ENCODE results near the gene BRICD5.

Gene BRICD5

DNA sequence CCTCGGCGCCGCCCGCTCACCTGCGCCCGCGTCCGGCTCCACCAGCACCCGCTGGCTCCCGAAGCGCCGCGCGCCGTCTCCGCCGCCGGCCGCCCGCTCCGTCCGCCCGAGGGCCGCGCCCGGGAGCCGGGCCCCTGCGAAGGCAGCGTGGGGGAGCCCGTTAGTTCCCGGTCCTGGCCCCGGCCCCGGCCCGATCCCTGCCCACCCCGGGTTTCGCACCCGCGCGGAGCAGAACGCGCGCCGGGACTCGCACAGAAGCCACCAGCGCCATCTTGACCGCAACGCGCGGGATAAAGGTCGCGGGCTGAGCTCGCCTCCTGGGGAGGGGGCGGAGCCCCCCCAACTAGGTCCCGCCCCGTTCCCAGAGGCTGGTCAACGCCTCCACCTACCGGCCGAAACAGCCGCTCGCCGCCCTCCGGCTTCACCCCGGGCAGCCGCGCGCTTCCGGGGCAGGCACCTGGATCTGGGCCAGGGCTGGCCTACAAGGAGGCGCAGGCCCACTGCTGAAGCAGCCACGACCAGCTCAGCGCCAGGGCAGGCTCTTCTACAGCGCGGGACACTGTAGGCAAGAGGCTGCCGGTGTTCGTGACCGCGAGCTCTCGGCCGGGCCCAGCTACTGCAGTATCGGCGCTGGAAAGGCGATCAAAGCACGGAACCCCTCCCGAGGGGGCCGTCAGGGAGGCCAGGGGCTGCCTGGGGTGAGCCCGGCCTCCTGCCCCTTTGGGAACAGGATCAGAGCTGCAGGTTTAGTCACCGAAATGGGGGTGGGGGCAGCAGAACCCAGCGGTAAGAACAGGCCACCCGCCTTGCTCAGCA is 40.8 kb upstream of the BRICD5 start, which contains the start of gene ECI1:
Gene ECI1 (minus strand): TSS at position 292 of the 816 bp plus-strand sequence. CDS start 21 bp downstream, at position 271.
- H3K4me3 ChIP-seq (ENCODE audit: low read depth, low read length) = peak within 1 kb of the TSS; percentile 75
- TF ChIP-seq, protein P1, sequence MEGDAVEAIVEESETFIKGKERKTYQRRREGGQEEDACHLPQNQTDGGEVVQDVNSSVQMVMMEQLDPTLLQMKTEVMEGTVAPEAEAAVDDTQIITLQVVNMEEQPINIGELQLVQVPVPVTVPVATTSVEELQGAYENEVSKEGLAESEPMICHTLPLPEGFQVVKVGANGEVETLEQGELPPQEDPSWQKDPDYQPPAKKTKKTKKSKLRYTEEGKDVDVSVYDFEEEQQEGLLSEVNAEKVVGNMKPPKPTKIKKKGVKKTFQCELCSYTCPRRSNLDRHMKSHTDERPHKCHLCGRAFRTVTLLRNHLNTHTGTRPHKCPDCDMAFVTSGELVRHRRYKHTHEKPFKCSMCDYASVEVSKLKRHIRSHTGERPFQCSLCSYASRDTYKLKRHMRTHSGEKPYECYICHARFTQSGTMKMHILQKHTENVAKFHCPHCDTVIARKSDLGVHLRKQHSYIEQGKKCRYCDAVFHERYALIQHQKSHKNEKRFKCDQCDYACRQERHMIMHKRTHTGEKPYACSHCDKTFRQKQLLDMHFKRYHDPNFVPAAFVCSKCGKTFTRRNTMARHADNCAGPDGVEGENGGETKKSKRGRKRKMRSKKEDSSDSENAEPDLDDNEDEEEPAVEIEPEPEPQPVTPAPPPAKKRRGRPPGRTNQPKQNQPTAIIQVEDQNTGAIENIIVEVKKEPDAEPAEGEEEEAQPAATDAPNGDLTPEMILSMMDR (IDR thresholded peaks at IDR 0.05; ENCODE audit: low read depth, low read length, missing control alignments) = peak; percentile 57
- DNase-seq (ENCODE audit: low read depth) = peak; percentile 70

DNA sequence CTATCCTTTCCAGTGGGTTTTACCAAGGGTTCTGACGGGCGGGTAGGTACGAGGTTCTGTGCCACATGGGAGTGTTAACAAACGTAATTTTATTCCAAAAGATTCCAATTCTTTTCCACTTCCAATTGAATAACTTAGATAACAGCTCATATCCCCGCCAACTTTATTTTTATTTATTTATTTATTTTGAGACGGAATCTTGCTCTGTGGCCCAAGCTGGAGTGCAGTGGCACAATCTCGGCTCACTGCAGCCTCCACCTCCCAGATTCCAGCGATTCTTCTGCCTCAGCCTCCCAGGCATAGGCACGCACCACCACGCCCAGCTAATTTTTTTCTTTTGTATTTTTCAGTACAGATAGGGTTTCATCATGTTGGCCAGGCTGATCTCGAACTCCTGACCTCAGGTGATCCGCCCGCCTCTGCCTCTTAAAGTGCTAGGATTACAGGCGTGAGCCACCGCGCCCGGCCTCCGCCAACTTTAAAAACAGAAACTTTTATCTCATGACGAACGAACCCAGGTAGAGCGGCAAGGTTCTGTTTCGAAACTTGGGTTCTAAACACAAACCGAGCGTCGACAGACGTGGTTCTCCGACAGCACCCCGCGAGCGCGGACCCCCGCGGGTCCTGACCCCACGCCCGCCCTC is 40.1 kb upstream of the BRICD5 start:
- peak overlapping the region; percentile 75 for H3K4me3 ChIP-seq (ENCODE audit: low read depth, low read length)
- DNase-seq (ENCODE audit: low read depth) = peak; percentile 26
- TF ChIP-seq, protein P1 (IDR thresholded peaks at IDR 0.05; ENCODE audit: low read depth, low read length, missing control alignments) = no peak

GRCh38 chr16:2246301-2246885 is 35.7 kb upstream of the BRICD5 start:
- H3K4me3 ChIP-seq (ENCODE audit: low read depth, low read length) = no peak overlapping the region
- TF ChIP-seq, protein P1 (IDR thresholded peaks at IDR 0.05; ENCODE audit: low read depth, low read length, missing control alignments) = no peak
- no peak for DNase-seq (ENCODE audit: low read depth)

- TF ChIP-seq, protein P1 (IDR thresholded peaks at IDR 0.05; ENCODE audit: low read depth, low read length, missing control alignments) = no peak
- no peak overlapping the region for H3K4me3 ChIP-seq (ENCODE audit: low read depth, low read length)
- DNase-seq (ENCODE audit: low read depth) = no peak
These were observed 34.5 kb upstream of the BRICD5 start for GRCh38 chr16:2244926-2245795.

GRCh38 chr16:2244301-2244700 is 33.6 kb upstream of the BRICD5 start:
- no peak for DNase-seq (ENCODE audit: low read depth)
- TF ChIP-seq, protein P1 (IDR thresholded peaks at IDR 0.05; ENCODE audit: low read depth, low read length, missing control alignments) = no peak
- H3K4me3 ChIP-seq (ENCODE audit: low read depth, low read length) = no peak overlapping the region

- no peak overlapping the region for H3K4me3 ChIP-seq (ENCODE audit: low read depth, low read length)
- TF ChIP-seq, protein P1 (IDR thresholded peaks at IDR 0.05; ENCODE audit: low read depth, low read length, missing control alignments) = no peak
- no peak for DNase-seq (ENCODE audit: low read depth)
These were observed 33.1 kb upstream of the BRICD5 start for GRCh38 chr16:2243781-2244180.
